GM19043 (cell line): ENCODE results near the gene PTMA.
"Not testable (repeated sequence)": the region's sequence is repeated elsewhere in the genome, so short reads cannot be mapped to it uniquely, and the experiment has no call there.

Experiments
- ATAC-seq: cut with Tn5 transposase; IDR thresholded peaks from one replicate; pipeline ENCODE4 v1.9.1; 2021; ENCODE audit warnings: low read depth; ENCODE audit not compliant: unreplicated experiment

PTMA gene

GRCh38 chr2:231707927-231708772 is at the start of gene PTMA:
PTMA (plus strand) TSS chr2:231708525; CDS start chr2:231708707, 182 bp downstream.
- ATAC-seq, result peak; percentile 60

GRCh38 chr2:231660073-231660472 is 48.3 kb upstream of the PTMA start:
- not testable (repeated sequence) for ATAC-seq

- ATAC-seq, result no peak
Observed at GRCh38 chr2:231660860-231661259, 47.5 kb upstream of the PTMA start.

- no peak for ATAC-seq
Observed at GRCh38 chr2:231661422-231662027, 46.8 kb upstream of the PTMA start.

GRCh38 chr2:231662028-231662810 is 46.1 kb upstream of the PTMA start:
- ATAC-seq, result peak; percentile 69

GRCh38 chr2:231662811-231663457 is 45.4 kb upstream of the PTMA start:
- no peak for ATAC-seq

- ATAC-seq, result no peak
Observed at GRCh38 chr2:231663458-231664212, 44.7 kb upstream of the PTMA start.

GRCh38 chr2:231664727-231665126 is 43.6 kb upstream of the PTMA start:
- no peak for ATAC-seq

- ATAC-seq, result no peak
Observed at GRCh38 chr2:231665245-231666170, 42.8 kb upstream of the PTMA start.

GRCh38 chr2:231666171-231667095 is 41.9 kb upstream of the PTMA start:
- peak; percentile 48 for ATAC-seq

GRCh38 chr2:231667096-231667427 is 41.3 kb upstream of the PTMA start:
- no peak for ATAC-seq

- ATAC-seq, result no peak
Observed at GRCh38 chr2:231667496-231667895, 40.8 kb upstream of the PTMA start.

- no peak for ATAC-seq
Observed at GRCh38 chr2:231668981-231669380, 39.3 kb upstream of the PTMA start.

- peak; percentile 41 for ATAC-seq
Observed at GRCh38 chr2:231671270-231672050, 36.9 kb upstream of the PTMA start.

- ATAC-seq, result peak; percentile 46
Observed at GRCh38 chr2:231672617-231673347, 35.5 kb upstream of the PTMA start.

GRCh38 chr2:231673348-231673770 is 35.0 kb upstream of the PTMA start:
- no peak for ATAC-seq
